HEK293 (cell line): ENCODE measurements around the gene GALR2.

Source experiments
- CTCF ChIP-seq: fragments of 450-650 bp; formaldehyde crosslinking; IDR thresholded peaks from 2 replicates; pipeline ENCODE4 v1.5.1; 2016; ENCODE audit warnings: missing biosample characterization, missing genetic modification characterization
- GLI4 ChIP-seq: fragments of 450-650 bp; formaldehyde crosslinking; IDR thresholded peaks from 2 replicates; pipeline ENCODE4 v1.5.1; 2016; ENCODE audit warnings: missing biosample characterization, missing genetic modification characterization
- YY1 ChIP-seq: fragments of 450-650 bp; formaldehyde crosslinking; IDR thresholded peaks from 2 replicates; pipeline ENCODE4 v1.5.1; 2018; ENCODE audit warnings: missing biosample characterization, missing genetic modification characterization
- ZNF48 ChIP-seq: fragments of 450-650 bp; formaldehyde crosslinking; IDR thresholded peaks from 2 replicates; pipeline ENCODE4 v1.5.1; 2016; ENCODE audit warnings: missing biosample characterization, missing genetic modification characterization
- ZNF843 ChIP-seq: fragments of 450-650 bp; formaldehyde crosslinking; IDR thresholded peaks from 2 replicates; pipeline ENCODE4 v1.5.1; 2016; ENCODE audit warnings: missing biosample characterization, missing genetic modification characterization

- TF ChIP-seq YY1 (tag by site-specific recombination) (no peak), CTCF (no peak), GLI4 (tag by site-specific recombination) (no peak), ZNF843 (tag by site-specific recombination) (no peak), ZNF48 (tag by site-specific recombination) (no peak)
Observed at GRCh38 chr17:76038050-76038449, 36.5 kb upstream of the GALR2 start.
